SK-N-SH (cell line): ENCODE measurements around the gene SLC27A3. TPM values are rescaled to one million over a fixed set of nuclear protein-coding genes. Genes with fewer than 3 reads are reported as not detected.

Experiments used
- CTCF ChIA-PET: fragments of 300-600, 350-600 bp; formaldehyde crosslinking; extraction: SDS; loops from one replicate; lab custom pipeline; 2021; lab: Yijun Ruan, JAX
- POLR2A ChIA-PET: fragments of 350-600 bp; sonication (Branson Sonifier 250); formaldehyde crosslinking; extraction: SDS; loops from one replicate; lab custom pipeline; 2020; ENCODE audit warnings: antibody characterized with exemption, inconsistent platforms; lab: Yijun Ruan, JAX
- DNase-seq: peaks from one replicate; pipeline ENCODE4 v3.0.0; 2012
- H2AFZ ChIP-seq: fragments of 200-600 bp; sonication (generic); 2 replicates; pipeline ENCODE4 v1.8.1; 2016; ENCODE audit warnings: antibody characterized with exemption, mild to moderate bottlenecking, low read depth
- H3F3A ChIP-seq: fragments of 200-600 bp; sonication (generic); replicated peaks from 2 replicates; pipeline ENCODE3; 2016; ENCODE audit warnings: antibody characterized with exemption, mild to moderate bottlenecking; ENCODE audit not compliant: insufficient read depth
- H3K27ac ChIP-seq, 2 experiments: fragments of 200-500 bp in 1 of 2; fragments of 200-600 bp in 1 of 2; sonication (Bioruptor generic) in 1 of 2; sonication (generic), shearing (Covaris generic) in 1 of 2; 2 replicates each; pipeline versions ENCODE4 v1.5.1 to v1.6.1; 2014 to 2016; ENCODE audit warnings: low read depth in 2 of 2, inconsistent platforms in 1 of 2, low read length in 1 of 2, mild to moderate bottlenecking in 1 of 2, mixed read lengths in 1 of 2
- H3K27me3 ChIP-seq: fragments of 200-600 bp; sonication (generic), shearing (Covaris generic); 2 replicates; pipeline ENCODE4 v1.6.1; 2016; ENCODE audit warnings: mixed run types; ENCODE audit not compliant: insufficient read depth
- H3K36me3 ChIP-seq, 2 experiments: fragments of 200-500 bp in 1 of 2; fragments of 200-600 bp in 1 of 2; sonication (Bioruptor generic) in 1 of 2; sonication (generic) in 1 of 2; replicated peaks in 1 of 2; 2 replicates each; pipeline versions ENCODE3 to v1.5.1; 2014 to 2016; ENCODE audit warnings: low read length in 1 of 2, mild to moderate bottlenecking in 1 of 2; ENCODE audit not compliant: insufficient read depth in 2 of 2, control insufficient read depth in 1 of 2
- H3K4me1 ChIP-seq, 2 experiments: fragments of 200-500 bp in 1 of 2; fragments of 200-600 bp in 1 of 2; sonication (Bioruptor generic) in 1 of 2; sonication (generic), shearing (Covaris generic) in 1 of 2; 2 replicates each; pipeline versions ENCODE4 v1.5.1 to v1.6.1; 2014 to 2016; ENCODE audit warnings: low read depth in 1 of 2, low read length in 1 of 2, mixed run types in 1 of 2; ENCODE audit not compliant: insufficient read depth in 2 of 2, control insufficient read depth in 1 of 2
- H3K4me2 ChIP-seq: fragments of 200-600 bp; sonication (generic), shearing (Covaris generic); 2 replicates; pipeline ENCODE4 v1.6.1; 2017; ENCODE audit warnings: mixed run types
- H3K4me3 ChIP-seq, 2 experiments: fragments of 200-500 bp in 1 of 2; fragments of 200-600 bp in 1 of 2; sonication (Bioruptor generic) in 1 of 2; sonication (generic), shearing (Covaris generic) in 1 of 2; 2 replicates each; pipeline versions ENCODE4 v1.5.1 to v1.8.1; 2014 to 2016; ENCODE audit warnings: low read depth in 2 of 2, inconsistent platforms in 1 of 2, low read length in 1 of 2, mild to moderate bottlenecking in 1 of 2, mixed read lengths in 1 of 2, moderate library complexity in 1 of 2
- H3K79me2 ChIP-seq: fragments of 200-600 bp; sonication (generic); 2 replicates; pipeline ENCODE4 v1.8.1; 2017; ENCODE audit warnings: mild to moderate bottlenecking; ENCODE audit not compliant: insufficient read depth
- H3K9ac ChIP-seq: fragments of 200-600 bp; sonication (generic); 2 replicates; pipeline ENCODE4 v1.6.1; 2017; ENCODE audit warnings: mixed run types
- H3K9me2 ChIP-seq: fragments of 200-600 bp; sonication (generic); 2 replicates; pipeline ENCODE4 v1.6.1; 2017; ENCODE audit warnings: mixed run types
- H3K9me3 ChIP-seq: fragments of 200-600 bp; sonication (generic); 2 replicates; pipeline ENCODE4 v1.6.1; 2017; ENCODE audit warnings: mixed run types, mild to moderate bottlenecking, moderate library complexity
- H4K20me1 ChIP-seq: fragments of 200-600 bp; sonication (generic); 2 replicates; pipeline ENCODE4 v1.6.1; 2017; ENCODE audit warnings: mild to moderate bottlenecking, mixed run types; ENCODE audit not compliant: insufficient read depth
- ELF1 ChIP-seq: IDR thresholded peaks from 2 replicates; pipeline ENCODE4 v1.4.0; 2012
- EZH2phosphoT487 ChIP-seq: fragments of 200-600 bp; sonication (generic); IDR thresholded peaks from 2 replicates; pipeline ENCODE4 v1.6.1; 2017; ENCODE audit warnings: low read depth, mixed run types, mild to moderate bottlenecking, antibody characterized with exemption, moderate library complexity, borderline replicate concordance
- IRF3 ChIP-seq: fragments of 150-350 bp; IDR thresholded peaks from 2 replicates; pipeline ENCODE4 v1.6.1; 2016; ENCODE audit warnings: mild to moderate bottlenecking, low read depth, low read length
- NFIC ChIP-seq: IDR thresholded peaks from 2 replicates; pipeline ENCODE4 v1.4.0; 2012; ENCODE audit warnings: borderline replicate concordance
- RAD21 ChIP-seq: IDR thresholded peaks from 2 replicates; pipeline ENCODE4 v1.6.1; 2012; ENCODE audit warnings: mild to moderate bottlenecking, low read length
- RFX5 ChIP-seq: IDR thresholded peaks from 2 replicates; pipeline ENCODE4 v1.6.1; 2012; ENCODE audit warnings: mild to moderate bottlenecking, improper control_type of control experiment, low read length
- USF1 ChIP-seq: IDR thresholded peaks from 2 replicates; pipeline ENCODE4 v1.4.0; 2012; ENCODE audit warnings: low read depth, borderline replicate concordance
- USF2 ChIP-seq: fragments of 150-350 bp; IDR thresholded peaks from 2 replicates; pipeline ENCODE4 v1.6.1; 2017; ENCODE audit warnings: antibody characterized with exemption, low read length, low read depth, borderline replicate concordance
- ZBTB33 ChIP-seq: IDR thresholded peaks from 2 replicates; pipeline ENCODE4 v1.4.0; 2012; ENCODE audit warnings: low read depth, borderline replicate concordance
- WGBS: methylation state at CpG from one replicate; pipeline ENCODE4 v1.1.6; 2017; ENCODE audit warnings: low lambda C conversion rate; 5-methylcytosine and 5-hydroxymethylcytosine counted together
- polyA plus RNA-seq, 3 experiments: library from polyadenylated mRNA; depleted of rRNA; stranded (reverse); fragments of >200 nt; gene quantifications; 2 replicates each; pipeline ENCODE4 v1.2.3, GENCODE V29; 2012

SLC27A3 gene
- polyA plus RNA-seq, 1 of the 3 experiments (the other 2 are of a cell fraction), result 9.0 TPM

GRCh38 chr1:153750026-153750995 lies 24.9 kb upstream of the SLC27A3 start:
- ChIA-PET POLR2A (no interaction called here), CTCF (interaction anchor here (0.6 to 12.0 kb wide), 17 partner anchors 9 to 255 kb away, joined by 3 to 156 read pairs (median 5); partner anchors contain the start of genes INTS3 and NPR1)
- DNase-seq, result no peak
- Histone ChIP-seq H3F3A (peaks cover 8% of the 10 kb centered on the region), H2AFZ (no peak overlapping the region), H3K4me1 (no peaks in the 10 kb centered on the region; a peak in 1 of 4 replicates), H3K27ac (no peak overlapping the region), H3K27me3 (no peaks in the 10 kb centered on the region), H3K4me3 (no peak overlapping the region), H3K9me2 (no peaks in the 10 kb centered on the region), H3K9me3 (no peaks in the 10 kb centered on the region), H3K9ac (no peak overlapping the region), H3K36me3 (peaks cover 49 to 74% of the 10 kb centered on the region in 2 experiments), H3K4me2 (no peak overlapping the region), H3K79me2 (no peaks in the 10 kb centered on the region), H4K20me1 (no peaks in the 10 kb centered on the region)
- WGBS, result 70% methylated on average over 6 of the region's 6 CpGs
- no peak for TF ChIP-seq EZH2phosphoT487
- no peak for TF ChIP-seq IRF3
- no peak for TF ChIP-seq ZBTB33
- no peak for TF ChIP-seq ELF1
- no peak for TF ChIP-seq USF2
- TF ChIP-seq RFX5, result no peak
- TF ChIP-seq USF1, result no peak
- TF ChIP-seq NFIC, result no peak

- no peak overlapping the region for H3K9ac ChIP-seq
- ChIA-PET POLR2A (no interaction called here), CTCF (interaction anchor here (1.0 to 12.0 kb wide), 4 partner anchors 19 to 83 kb away, joined by 3 to 156 read pairs (median 5); partner anchors contain the start of genes NPR1 and SLC27A3)
- WGBS, result 91% methylated on average over 2 of the region's 2 CpGs
- no peaks in the 10 kb centered on the region for H4K20me1 ChIP-seq
- no peaks in the 10 kb centered on the region for H3K27me3 ChIP-seq
- no peaks in the 10 kb centered on the region for H3K79me2 ChIP-seq
- no peaks in the 10 kb centered on the region for H3K9me3 ChIP-seq
- H3K4me2 ChIP-seq, result no peak overlapping the region
- H3K4me1 ChIP-seq, result no peaks in the 10 kb centered on the region; a peak in 1 of 4 replicates
- H3K4me3 ChIP-seq, result no peak overlapping the region
- TF ChIP-seq RAD21, result no peak
- no peak overlapping the region for H3K27ac ChIP-seq
- no peaks in the 10 kb centered on the region for H3K9me2 ChIP-seq
- H2AFZ ChIP-seq, result no peak overlapping the region
- no peak for DNase-seq
- H3K36me3 ChIP-seq, result peaks cover 43 to 73% of the 10 kb centered on the region in 2 experiments
- peaks cover 8% of the 10 kb centered on the region for H3F3A ChIP-seq
Observed at GRCh38 chr1:153752072-153752471, 23.1 kb upstream of the SLC27A3 start.
